Endodermal cell (in vitro differentiated cells): Measurements from ENCODE around the gene RHOXF2B. TPM values are rescaled to one million over a fixed set of nuclear protein-coding genes. Genes with fewer than 3 reads are reported as not detected.
"Not testable (repeated sequence)": the region's sequence is repeated elsewhere in the genome, so short reads cannot be mapped to it uniquely, and the experiment has no call there.

Experiments used
- DNase-seq: peaks from one replicate; pipeline ENCODE4 v3.0.0-alpha.2; 2017
- H3K27ac ChIP-seq: 2 replicates; pipeline ENCODE4 v1.5.1; 2013; ENCODE audit warnings: mild to moderate bottlenecking, low read depth, low read length, moderate library complexity
- H3K27me3 ChIP-seq: 2 replicates; pipeline ENCODE4 v1.6.1; 2013; ENCODE audit warnings: mild to moderate bottlenecking, low read length, moderate library complexity; ENCODE audit not compliant: insufficient read depth, control insufficient read depth, poor library complexity, severe bottlenecking
- H3K36me3 ChIP-seq: 2 replicates; pipeline ENCODE4 v1.7.0; 2013; ENCODE audit warnings: mild to moderate bottlenecking, low read length, moderate library complexity; ENCODE audit not compliant: control insufficient read depth, insufficient read depth
- H3K4me1 ChIP-seq: one replicate; pipeline ENCODE4 v1.7.0; 2013; ENCODE audit warnings: low read length; ENCODE audit not compliant: control insufficient read depth, insufficient read depth
- H3K4me3 ChIP-seq: 2 replicates; pipeline ENCODE4 v1.5.1; 2013; ENCODE audit warnings: mild to moderate bottlenecking, low read length, moderate library complexity
- H3K9ac ChIP-seq: 2 replicates; pipeline ENCODE4 v1.6.1; 2013; ENCODE audit warnings: mild to moderate bottlenecking, low read length, moderate library complexity; ENCODE audit not compliant: poor library complexity, severe bottlenecking; ENCODE audit errors: extremely low read depth
- H3K9me3 ChIP-seq: 2 replicates; pipeline ENCODE4 v1.6.1; 2013; ENCODE audit warnings: mild to moderate bottlenecking, low read length, moderate library complexity; ENCODE audit not compliant: control insufficient read depth
- H3K27ac Mint-ChIP-seq: 2 replicates; pipeline ENCODE4 v1.8.0; 2020; ENCODE audit warnings: mixed read lengths
- H3K27me3 Mint-ChIP-seq: 2 replicates; pipeline ENCODE4 v1.8.0; 2021; ENCODE audit warnings: mild to moderate bottlenecking, mixed read lengths; ENCODE audit not compliant: insufficient read depth
- H3K36me3 Mint-ChIP-seq: 2 replicates; pipeline ENCODE4 v1.8.0; 2020; ENCODE audit warnings: low read depth, mixed read lengths
- H3K4me1 Mint-ChIP-seq: 2 replicates; pipeline ENCODE4 v1.8.0; 2020; ENCODE audit warnings: mixed read lengths
- H3K4me3 Mint-ChIP-seq: 2 replicates; pipeline ENCODE4 v1.8.0; 2020; ENCODE audit warnings: mild to moderate bottlenecking, moderate library complexity, mixed read lengths
- H3K9me3 Mint-ChIP-seq: 2 replicates; pipeline ENCODE4 v1.8.0; 2020; ENCODE audit warnings: mild to moderate bottlenecking, mixed read lengths
- CTCF ChIP-seq: fragments of 200-600 bp; sonication (generic); conservative IDR thresholded peaks from 2 replicates; pipeline ENCODE4 v1.5.0; 2021; ENCODE audit warnings: antibody characterized with exemption, mild to moderate bottlenecking
- WGBS, 2 experiments: methylation state at CpG; one replicate each; pipeline versions ENCODE4 v1.1.5 to v1.1.7; 2013; ENCODE audit warnings: missing lambda C conversion rate in 2 of 2, mixed read lengths in 1 of 2; ENCODE audit not compliant: insufficient coverage in 1 of 2, insufficient read length in 1 of 2; 5-methylcytosine and 5-hydroxymethylcytosine counted together
- total RNA-seq, 2 donors: library from RNA; stranded (reverse); fragmentation: NEBNext Ultra II Directional in 1 of 2; extraction: Animal tissue kit (Norgen Biotek cat#: 25700) in 1 of 2; gene quantifications; 2 replicates in 1 of 2; 3 replicates in 1 of 2; pipeline ENCODE4 v1.2.1, GENCODE V29; 2021

Gene RHOXF2B
- total RNA-seq, 2 donors from 2014 or later = not detected

GRCh38 chrX:120090208-120090607 is 12.7 kb upstream of the RHOXF2B start:
- Histone ChIP-seq H3K27ac (no peak overlapping the region), H3K4me3 (no peak overlapping the region), H3K9ac (no peak overlapping the region), H3K9me3 (no peaks in the 10 kb centered on the region), H3K27me3 (no peaks in the 10 kb centered on the region), H3K4me1 (no peaks in the 10 kb centered on the region), H3K36me3 (no peaks in the 10 kb centered on the region)
- Mint-ChIP-seq H3K27me3 (no peaks in the 10 kb centered on the region), H3K4me1 (no peaks in the 10 kb centered on the region), H3K36me3 (no peaks in the 10 kb centered on the region), H3K4me3 (no peak overlapping the region), H3K27ac (no peak overlapping the region), H3K9me3 (peaks cover 59% of the 10 kb centered on the region)
- peak; percentile 59 for DNase-seq
- 33% methylated on average over 1 of the region's 2 CpGs; no CpG with 5 or more reads in 1 of the 2 experiments for WGBS, 2 experiments
- peak; percentile 56 for TF ChIP-seq CTCF

DNA sequence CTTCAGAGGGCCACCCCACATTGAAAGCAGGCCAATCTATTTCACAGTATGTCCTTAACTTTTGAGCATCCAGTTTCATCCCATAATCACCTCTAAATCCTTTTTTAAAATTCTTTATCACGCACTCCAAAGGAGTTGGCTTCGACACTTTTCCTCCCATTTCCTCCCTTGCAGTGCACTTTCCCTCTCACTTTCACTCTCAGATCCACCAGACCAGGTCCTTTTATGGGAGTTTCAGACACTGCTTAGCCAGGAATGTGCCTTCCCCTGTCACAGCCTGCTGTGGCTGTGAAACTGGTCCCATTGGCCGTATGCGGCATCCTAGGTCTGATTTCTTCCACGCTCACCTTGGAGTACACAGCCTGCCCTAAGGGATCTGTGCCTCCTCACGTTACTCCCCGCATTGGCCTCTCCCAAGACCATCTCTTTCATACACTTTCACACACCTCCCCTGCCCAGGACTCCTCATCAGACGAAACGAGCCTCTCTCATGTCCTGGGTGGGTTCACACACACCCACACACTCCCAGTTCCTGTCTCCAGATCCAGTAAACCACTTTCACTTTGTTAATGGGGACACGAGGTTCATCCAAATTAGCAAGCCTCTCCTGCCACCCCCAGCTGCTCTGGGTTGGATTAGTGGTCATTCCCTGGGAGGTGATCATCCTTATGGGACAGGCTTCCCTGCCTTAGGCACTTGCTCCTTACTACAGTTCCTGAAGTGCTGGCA is 10.0 kb upstream of the RHOXF2B start:
- no peak overlapping the region for H3K27ac Mint-ChIP-seq
- Histone ChIP-seq H3K27ac (no peak overlapping the region), H3K9ac (no peak overlapping the region), H3K27me3 (no peaks in the 10 kb centered on the region), H3K36me3 (no peaks in the 10 kb centered on the region), H3K9me3 (no peaks in the 10 kb centered on the region), H3K4me1 (no peaks in the 10 kb centered on the region), H3K4me3 (no peak overlapping the region)
- no peaks in the 10 kb centered on the region for H3K36me3 Mint-ChIP-seq
- H3K27me3 Mint-ChIP-seq = no peaks in the 10 kb centered on the region
- no peaks in the 10 kb centered on the region for H3K4me1 Mint-ChIP-seq
- 94 to 96% methylated on average over 5 to 9 of the region's 10 CpGs for WGBS, 2 experiments
- no peak overlapping the region for H3K4me3 Mint-ChIP-seq
- TF ChIP-seq CTCF = no peak
- DNase-seq = peak; percentile 42
- H3K9me3 Mint-ChIP-seq = peaks cover 39% of the 10 kb centered on the region

DNA sequence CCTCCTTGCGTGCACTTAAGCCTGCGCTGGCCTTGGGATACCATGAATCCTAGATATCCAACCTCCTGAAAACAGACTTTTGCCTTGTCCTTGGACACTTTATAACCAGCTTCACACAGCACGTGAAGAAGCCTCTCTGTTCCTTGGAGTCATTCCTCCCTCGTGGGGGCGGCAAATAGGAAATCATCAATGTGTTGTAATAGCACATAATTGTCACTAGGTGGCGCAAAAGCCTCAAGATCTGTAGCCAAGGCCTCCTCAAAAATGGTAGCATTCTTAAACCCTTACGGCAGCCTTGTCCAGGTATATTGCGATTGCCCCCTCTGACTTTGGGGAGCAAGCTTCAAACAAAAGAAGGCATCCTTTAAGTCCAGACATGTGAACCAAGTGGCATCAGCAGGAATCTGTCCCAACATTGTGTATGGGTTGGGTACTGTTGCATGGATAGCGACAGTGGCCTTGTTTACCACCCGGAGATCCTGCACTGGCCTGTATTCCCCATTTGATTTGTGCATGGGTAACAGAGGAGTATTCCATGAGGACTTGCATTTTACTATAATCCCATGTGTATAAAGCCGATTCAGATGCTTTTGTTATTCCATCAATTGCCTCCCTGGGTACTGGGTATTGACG is 8.2 kb upstream of the RHOXF2B start:
- H3K27me3 ChIP-seq, DNase-seq, H3K4me1 Mint-ChIP-seq, H3K4me3 ChIP-seq, H3K9ac ChIP-seq, H3K27me3 Mint-ChIP-seq, H3K4me1 ChIP-seq, H3K9me3 ChIP-seq, H3K4me3 Mint-ChIP-seq, H3K36me3 Mint-ChIP-seq, H3K27ac ChIP-seq, H3K27ac Mint-ChIP-seq, H3K36me3 ChIP-seq: not testable (repeated sequence)
- peaks cover 31% of the 10 kb centered on the region for H3K9me3 Mint-ChIP-seq
- WGBS, 2 experiments = no CpG with 5 or more reads among the region's 12 CpGs
